ENCODE data around the gene CRYGN.

The CRYGN gene

DNA sequence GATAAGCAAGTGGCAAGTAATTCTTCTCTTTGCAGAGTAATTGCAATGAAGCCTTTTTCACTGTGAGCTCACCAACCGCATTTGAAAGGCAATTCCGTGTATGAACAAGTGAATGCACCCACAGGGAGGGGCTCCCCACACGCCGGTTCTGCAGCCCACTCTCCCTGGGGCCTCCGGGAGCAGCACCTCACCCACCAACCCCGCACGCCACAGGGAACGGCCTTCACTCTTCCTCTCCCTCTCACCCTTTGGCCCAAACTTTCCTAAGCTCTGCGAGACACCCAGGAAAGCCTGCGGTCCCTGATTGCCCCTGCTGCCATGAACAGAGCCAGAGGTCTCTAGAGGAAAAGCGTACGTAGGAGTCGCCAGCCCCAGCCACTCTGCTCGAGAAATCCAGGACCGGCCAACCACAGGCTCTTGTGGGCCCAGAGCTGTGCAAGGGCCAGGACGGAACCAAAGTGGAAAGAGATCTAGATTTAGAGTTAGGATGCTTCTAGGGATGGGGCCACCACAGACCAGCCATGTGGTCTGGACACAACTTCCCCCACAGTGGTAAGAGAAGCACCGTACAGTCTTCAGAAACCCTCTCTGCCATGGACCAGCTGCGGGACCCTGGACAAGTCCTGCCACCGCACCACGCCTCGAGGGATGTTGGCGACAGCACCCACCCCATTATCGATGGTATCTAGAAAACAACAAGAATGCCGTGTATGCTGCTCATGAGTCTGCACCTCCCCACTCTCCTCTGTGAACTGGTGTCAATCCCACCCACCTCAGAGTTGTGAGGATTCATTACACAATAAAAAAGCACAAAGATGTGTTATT is 33.7 kb downstream of the CRYGN start:
- TF ChIP-seq, protein P1, sequence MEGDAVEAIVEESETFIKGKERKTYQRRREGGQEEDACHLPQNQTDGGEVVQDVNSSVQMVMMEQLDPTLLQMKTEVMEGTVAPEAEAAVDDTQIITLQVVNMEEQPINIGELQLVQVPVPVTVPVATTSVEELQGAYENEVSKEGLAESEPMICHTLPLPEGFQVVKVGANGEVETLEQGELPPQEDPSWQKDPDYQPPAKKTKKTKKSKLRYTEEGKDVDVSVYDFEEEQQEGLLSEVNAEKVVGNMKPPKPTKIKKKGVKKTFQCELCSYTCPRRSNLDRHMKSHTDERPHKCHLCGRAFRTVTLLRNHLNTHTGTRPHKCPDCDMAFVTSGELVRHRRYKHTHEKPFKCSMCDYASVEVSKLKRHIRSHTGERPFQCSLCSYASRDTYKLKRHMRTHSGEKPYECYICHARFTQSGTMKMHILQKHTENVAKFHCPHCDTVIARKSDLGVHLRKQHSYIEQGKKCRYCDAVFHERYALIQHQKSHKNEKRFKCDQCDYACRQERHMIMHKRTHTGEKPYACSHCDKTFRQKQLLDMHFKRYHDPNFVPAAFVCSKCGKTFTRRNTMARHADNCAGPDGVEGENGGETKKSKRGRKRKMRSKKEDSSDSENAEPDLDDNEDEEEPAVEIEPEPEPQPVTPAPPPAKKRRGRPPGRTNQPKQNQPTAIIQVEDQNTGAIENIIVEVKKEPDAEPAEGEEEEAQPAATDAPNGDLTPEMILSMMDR (IDR thresholded peaks at IDR 0.05), result no peak

DNA sequence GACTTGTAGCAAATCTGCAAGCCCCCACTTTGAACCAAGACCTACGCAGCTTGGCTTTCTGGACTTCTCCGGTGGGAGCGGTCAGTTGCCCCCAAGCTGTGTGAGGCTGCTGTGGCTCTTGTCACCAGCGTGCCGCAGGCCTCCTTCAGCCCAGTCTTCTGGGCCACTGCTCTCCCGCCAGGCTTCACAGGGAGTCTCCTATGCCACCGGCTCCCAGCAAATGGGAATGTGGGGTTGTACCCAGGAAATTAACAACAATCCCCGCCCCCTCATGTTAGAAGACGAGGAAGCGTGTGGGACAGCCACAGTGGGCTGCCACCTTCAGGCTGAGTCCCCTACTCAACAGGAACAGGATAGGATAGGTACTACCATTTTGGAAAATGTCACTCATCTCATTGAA is 34.4 kb downstream of the CRYGN start:
- TF ChIP-seq, protein P1 (IDR thresholded peaks at IDR 0.05), result no peak

DNA sequence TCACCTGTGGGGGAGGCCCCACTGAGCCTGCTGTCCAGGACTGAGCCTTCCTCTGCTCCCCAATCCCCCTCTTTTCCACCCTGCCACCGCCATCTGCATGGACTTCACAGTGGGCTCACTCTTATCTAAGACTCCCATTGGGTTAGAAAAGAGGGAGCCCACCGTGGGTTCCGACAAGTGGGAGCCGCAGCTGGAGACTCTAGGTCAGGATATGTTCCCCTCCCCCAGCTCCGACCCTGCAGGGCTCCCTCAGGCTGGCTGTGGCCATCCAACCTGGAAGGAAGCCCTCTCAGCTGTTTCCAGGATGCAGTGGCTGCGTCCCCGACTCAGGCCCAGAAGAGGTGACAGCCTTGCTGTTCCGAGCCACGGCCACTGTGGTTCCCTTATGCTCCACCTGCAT is 34.9 kb downstream of the CRYGN start:
- TF ChIP-seq, protein P1 (IDR thresholded peaks at IDR 0.05), result no peak

DNA sequence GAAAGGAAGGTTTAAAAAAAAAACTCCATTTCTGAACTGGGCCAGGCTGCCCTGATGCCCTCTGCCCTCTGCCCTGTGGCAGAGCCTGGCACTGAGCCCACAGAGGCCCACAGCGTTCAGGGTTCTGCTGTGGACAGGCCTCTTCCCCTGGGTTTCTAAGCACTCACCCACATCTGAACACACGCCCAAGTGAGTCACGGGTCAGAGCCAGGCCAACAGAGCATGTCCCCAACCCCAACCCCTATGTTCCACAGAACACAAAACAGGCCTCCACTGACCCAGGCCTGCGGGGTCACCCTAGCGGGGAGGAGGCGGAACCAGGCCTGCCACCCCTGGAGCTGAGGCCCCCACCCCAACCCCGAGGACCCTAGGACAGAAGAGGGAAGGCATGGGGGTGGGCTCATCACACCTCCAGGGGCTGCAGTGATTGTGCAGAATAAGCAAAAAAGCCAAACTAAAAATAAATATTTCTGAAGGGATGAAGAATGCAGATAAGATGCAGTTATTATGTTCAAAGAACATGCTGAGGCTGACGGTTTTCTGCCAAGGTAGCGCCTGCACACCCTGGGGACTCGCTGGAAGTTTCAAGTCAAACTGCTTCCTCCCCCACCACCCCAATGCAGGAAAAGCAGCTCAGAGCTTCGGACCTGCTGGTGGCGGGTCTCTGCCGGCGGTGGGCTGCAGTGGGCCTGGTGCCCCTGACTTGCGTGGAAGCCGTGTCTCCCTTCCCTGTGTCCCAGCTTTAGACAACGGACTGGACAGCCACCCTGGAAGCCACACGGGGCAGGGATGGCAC is 35.5 kb downstream of the CRYGN start:
- TF ChIP-seq, protein P1 (IDR thresholded peaks at IDR 0.05), result no peak

DNA sequence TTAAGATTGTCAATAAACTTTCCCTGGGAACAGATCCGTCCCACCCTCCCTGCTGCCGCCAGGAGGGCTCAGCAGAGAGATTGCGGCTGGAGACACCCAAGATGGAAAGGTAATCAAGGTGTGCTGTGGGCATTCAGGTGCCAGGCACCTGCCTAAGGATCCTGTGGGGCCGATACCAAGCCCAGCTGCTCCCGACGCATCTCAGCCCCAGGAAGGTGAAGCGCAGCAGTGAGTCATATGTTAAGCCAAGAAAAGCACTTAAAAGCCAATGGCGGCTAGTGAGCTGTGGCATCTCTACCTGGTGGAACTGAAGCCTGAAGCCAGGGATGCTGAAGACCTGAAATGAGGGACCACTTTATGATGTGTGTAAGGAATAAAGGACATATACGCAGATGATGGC is 36.2 kb downstream of the CRYGN start:
- TF ChIP-seq, protein P1 (IDR thresholded peaks at IDR 0.05), result no peak

DNA sequence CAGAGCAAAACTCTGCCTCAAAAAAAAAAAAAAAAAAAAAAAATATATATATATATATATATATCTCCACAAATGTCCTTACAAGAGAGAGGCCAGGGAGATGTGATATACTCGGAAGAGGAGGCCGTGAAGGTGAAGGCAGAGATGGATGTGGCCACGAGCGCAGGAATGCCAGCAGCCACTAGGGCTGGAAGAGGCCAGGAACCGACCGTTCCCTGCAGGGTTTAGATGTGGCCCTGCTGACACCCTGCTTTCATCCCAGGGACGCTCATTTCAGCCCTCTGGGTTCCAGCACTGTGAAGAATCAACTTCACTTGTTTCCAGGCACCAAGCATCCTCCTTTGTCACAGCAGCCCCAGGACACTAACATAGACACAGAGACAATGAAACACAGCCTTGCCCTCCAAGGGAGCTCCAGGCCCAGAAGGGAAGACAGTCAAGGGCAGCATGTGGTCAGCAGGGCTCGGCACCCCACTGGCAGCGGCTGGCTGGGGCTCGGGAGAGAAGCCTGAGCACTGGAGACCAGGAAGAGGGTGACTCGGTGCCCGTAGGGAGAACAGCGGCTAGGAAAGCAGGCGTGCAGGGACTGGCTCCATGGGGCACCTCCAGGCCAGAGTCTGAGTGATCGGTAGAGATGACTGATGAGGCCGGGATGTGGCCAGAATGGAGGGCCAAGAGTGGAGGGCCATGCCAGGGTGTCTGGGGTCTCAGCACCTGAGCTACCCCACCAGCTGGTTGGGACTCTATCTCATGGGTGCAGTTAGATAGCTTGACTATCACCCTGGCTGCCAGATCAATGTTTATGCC is 37.7 kb downstream of the CRYGN start:
- TF ChIP-seq, protein P1 (IDR thresholded peaks at IDR 0.05), result no peak

DNA sequence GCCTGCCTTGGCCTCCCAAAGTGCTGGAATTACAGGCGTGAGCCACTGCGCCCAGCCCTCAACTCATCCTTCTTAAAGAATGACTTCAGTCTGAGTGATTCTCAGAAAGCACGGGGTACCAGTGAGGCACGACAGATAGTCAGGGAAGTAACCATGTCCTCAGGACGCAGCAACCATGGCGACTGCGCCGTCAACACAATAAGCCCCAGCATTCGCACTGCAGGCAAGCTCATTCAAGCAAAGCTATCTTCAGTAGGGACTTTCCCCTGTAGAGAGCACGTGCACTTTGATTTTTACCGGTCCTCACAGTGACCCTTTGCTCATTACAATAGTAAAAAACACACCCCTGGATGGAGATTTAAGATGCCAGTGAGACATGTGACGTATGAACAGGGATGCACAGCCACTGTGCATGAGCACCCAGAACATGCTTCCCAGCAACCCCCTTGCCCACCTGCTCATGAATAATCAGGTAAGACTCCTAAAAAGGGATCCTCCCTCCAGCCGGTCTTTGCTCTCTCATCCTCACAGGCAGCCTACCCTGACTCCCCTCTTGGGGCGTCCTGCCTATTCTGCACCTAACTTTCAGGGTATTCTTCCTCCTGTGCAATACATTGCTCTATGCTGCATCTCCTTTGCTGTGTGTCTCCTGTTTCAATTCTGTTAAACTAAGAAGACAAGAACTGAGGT is 39.2 kb downstream of the CRYGN start:
- TF ChIP-seq, protein P1 (IDR thresholded peaks at IDR 0.05), result no peak
